Measurements from ENCODE around the gene NACC2. TPM values are rescaled to one million over a fixed set of nuclear protein-coding genes. Genes with fewer than 3 reads are reported as not detected.

NACC2 gene
- total and polyA plus RNA-seq, 9 of the 15 experiments (the other 6 are each of a cell fraction or from before 2014, with no cell fraction given) = 0.70 to 25.1 (median 5.6) TPM

- TF ChIP-seq HNRNPH1 (optimal IDR thresholded peaks at IDR 0.05; ENCODE audit: low read depth, low read length) (no peak), ZNF778 (CRISPR knock-in tag; IDR thresholded peaks at IDR 0.05) (no peak), CREB3L1 (IDR thresholded peaks at IDR 0.05; ENCODE audit: borderline replicate concordance, low read depth) (no peak)
Measured at GRCh38 chr9:135978642-135979546, 116.2 kb downstream of the NACC2 start (continued).

GRCh38 chr9:135976944-135977343 lies 118.1 kb downstream of the NACC2 start:
- intact Hi-C loops (cut with micrococcal nuclease) (no loop called here), in situ Hi-C loops (cut with MboI) (no loop called here)
- H3K9ac ChIP-seq (ENCODE audit: insufficient read depth in 1 of 2, low read depth in 2 of 2, low read length in 2 of 2) = peak overlapping the region in 1 of 2 experiments; percentile 58; a peak in 1 of 4 replicates
- H3K4me2 ChIP-seq (ENCODE audit: insufficient read depth, low read length) = no peak overlapping the region
- no peaks in the 10 kb centered on the region for H3K9me3 ChIP-seq (replicated peaks; ENCODE audit: control insufficient read depth, insufficient read depth, low read depth, low read length)
- H3K27ac ChIP-seq (ENCODE audit: extremely low read depth, low read depth, low read length) = no peak overlapping the region
- ChIA-PET CTCF (ENCODE audit: low intra/inter-chr PET ratio) (no interaction called here), POLR2A (no interaction called here)
- TF ChIP-seq KLF1 (tag; IDR thresholded peaks at IDR 0.05) (no peak), DIDO1 (tag; IDR thresholded peaks at IDR 0.05; ENCODE audit: low read depth) (no peak), RBM15 (IDR thresholded peaks at IDR 0.05; ENCODE audit: insufficient read depth, low read length) (no peak), FOXJ3 (CRISPR knock-in tag; IDR thresholded peaks at IDR 0.05) (no peak)
- no peak overlapping the region for H3K4me3 ChIP-seq
- no peaks in the 10 kb centered on the region for H3K79me2 ChIP-seq (ENCODE audit: control insufficient read depth, insufficient read depth, low read length)
- no peak for DNase-seq (ENCODE audit: extremely low read depth in 1 of 4, low spot score in 3 of 4)
- H4K20me1 ChIP-seq (replicated peaks; ENCODE audit: control insufficient read depth, insufficient read depth, low read length) = peaks cover 8% of the 10 kb centered on the region; the same call in 1 of the 2 replicates
- H3K27me3 ChIP-seq (ENCODE audit: control insufficient read depth in 2 of 2, insufficient read depth in 2 of 2, low read length in 2 of 2) = peaks cover 28 to 66% of the 10 kb centered on the region in 2 experiments; a peak in 4 of 5 replicates
- H3K4me1 ChIP-seq (replicated peaks in 1 of 2; ENCODE audit: control insufficient read depth in 2 of 2, insufficient read depth in 2 of 2, low read length in 2 of 2) = peaks cover 0 to 35% of the 10 kb centered on the region in 2 experiments; a peak in 2 of 5 replicates
- H2AFZ ChIP-seq (ENCODE audit: low read depth, low read length) = no peak overlapping the region
- H3K9me1 ChIP-seq (ENCODE audit: control insufficient read depth, insufficient read depth, low read length) = no peaks in the 10 kb centered on the region
- no peak for FAIRE-seq
- WGBS (ENCODE audit: insufficient coverage, low coverage, missing lambda C conversion rate) = 35% methylated on average over 4 of the region's 13 CpGs
- ATAC-seq = no peak
- no peaks in the 10 kb centered on the region for H3K36me3 ChIP-seq (ENCODE audit: control insufficient read depth, insufficient read depth, low read length)
- no TSS peak for BruUV-seq (replicated peaks)

All from K562 (cell line).